DOHH2 (cell line): ENCODE measurements around the gene POU2F2.

Source experiments
- H3F3A ChIP-seq: fragments of 200-600 bp; sonication (generic), shearing (Covaris generic); 2 replicates; pipeline ENCODE4 v1.6.0; 2016; ENCODE audit warnings: antibody characterized with exemption, mild to moderate bottlenecking; ENCODE audit not compliant: control insufficient read depth, insufficient read depth
- H3K27ac ChIP-seq: fragments of 200-600 bp; sonication (generic); 2 replicates; pipeline ENCODE4 v1.5.1; 2014; ENCODE audit warnings: low read depth, mild to moderate bottlenecking, low read length, moderate library complexity
- H3K27me3 ChIP-seq: fragments of 200-600 bp; sonication (generic); 2 replicates; pipeline ENCODE4 v1.6.1; 2014; ENCODE audit warnings: mild to moderate bottlenecking, low read length, mixed read lengths; ENCODE audit not compliant: control insufficient read depth
- H3K36me3 ChIP-seq: fragments of 200-600 bp; sonication (generic); 2 replicates; pipeline ENCODE4 v1.6.1; 2014; ENCODE audit warnings: mild to moderate bottlenecking, low read length, moderate library complexity, mixed read lengths; ENCODE audit not compliant: control insufficient read depth
- H3K4me1 ChIP-seq: fragments of 200-600 bp; sonication (generic); 2 replicates; pipeline ENCODE4 v1.6.1; 2014; ENCODE audit warnings: mild to moderate bottlenecking, low read length, mixed read lengths; ENCODE audit not compliant: control insufficient read depth
- H3K4me2 ChIP-seq: fragments of 200-600 bp; sonication (generic); 2 replicates; pipeline ENCODE4 v1.6.0; 2014; ENCODE audit warnings: mild to moderate bottlenecking, low read length, moderate library complexity
- H3K4me3 ChIP-seq: fragments of 200-600 bp; sonication (generic); 2 replicates; pipeline ENCODE4 v1.5.1; 2014; ENCODE audit warnings: mild to moderate bottlenecking, low read length, mixed read lengths
- H3K79me2 ChIP-seq: fragments of 200-600 bp; sonication (generic); 2 replicates; pipeline ENCODE4 v1.6.1; 2014; ENCODE audit warnings: mild to moderate bottlenecking, low read length, mixed read lengths; ENCODE audit not compliant: control insufficient read depth
- H3K9me2 ChIP-seq: fragments of 200-600 bp; sonication (generic); replicated peaks from 2 replicates; pipeline ENCODE4 v1.6.1; 2014; ENCODE audit warnings: mild to moderate bottlenecking, low read length, mixed read lengths; ENCODE audit not compliant: control insufficient read depth
- H3K9me3 ChIP-seq: fragments of 200-600 bp; sonication (generic); 2 replicates; pipeline ENCODE4 v1.6.1; 2014; ENCODE audit warnings: antibody characterized with exemption, low read length, mixed read lengths; ENCODE audit not compliant: control insufficient read depth, insufficient read depth
- H4K20me1 ChIP-seq: fragments of 200-600 bp; sonication (generic); 2 replicates; pipeline ENCODE4 v1.6.0; 2014; ENCODE audit warnings: low read depth, mild to moderate bottlenecking, antibody characterized with exemption, low read length, moderate library complexity; ENCODE audit not compliant: control insufficient read depth, insufficient read depth
- CTCF ChIP-seq: fragments of 200-600 bp; sonication (generic); IDR thresholded peaks from one replicate; pipeline ENCODE4 v1.5.1; 2014; ENCODE audit warnings: antibody characterized with exemption, mild to moderate bottlenecking, low read depth, low read length; ENCODE audit not compliant: poor library complexity, severe bottlenecking
- EZH2phosphoT487 ChIP-seq: fragments of 200-600 bp; sonication (generic); IDR thresholded peaks from 2 replicates; pipeline ENCODE4 v1.6.1; 2017; ENCODE audit warnings: borderline replicate concordance, mild to moderate bottlenecking, antibody characterized with exemption, low read length, moderate library complexity, mixed read lengths

POU2F2 gene

DNA sequence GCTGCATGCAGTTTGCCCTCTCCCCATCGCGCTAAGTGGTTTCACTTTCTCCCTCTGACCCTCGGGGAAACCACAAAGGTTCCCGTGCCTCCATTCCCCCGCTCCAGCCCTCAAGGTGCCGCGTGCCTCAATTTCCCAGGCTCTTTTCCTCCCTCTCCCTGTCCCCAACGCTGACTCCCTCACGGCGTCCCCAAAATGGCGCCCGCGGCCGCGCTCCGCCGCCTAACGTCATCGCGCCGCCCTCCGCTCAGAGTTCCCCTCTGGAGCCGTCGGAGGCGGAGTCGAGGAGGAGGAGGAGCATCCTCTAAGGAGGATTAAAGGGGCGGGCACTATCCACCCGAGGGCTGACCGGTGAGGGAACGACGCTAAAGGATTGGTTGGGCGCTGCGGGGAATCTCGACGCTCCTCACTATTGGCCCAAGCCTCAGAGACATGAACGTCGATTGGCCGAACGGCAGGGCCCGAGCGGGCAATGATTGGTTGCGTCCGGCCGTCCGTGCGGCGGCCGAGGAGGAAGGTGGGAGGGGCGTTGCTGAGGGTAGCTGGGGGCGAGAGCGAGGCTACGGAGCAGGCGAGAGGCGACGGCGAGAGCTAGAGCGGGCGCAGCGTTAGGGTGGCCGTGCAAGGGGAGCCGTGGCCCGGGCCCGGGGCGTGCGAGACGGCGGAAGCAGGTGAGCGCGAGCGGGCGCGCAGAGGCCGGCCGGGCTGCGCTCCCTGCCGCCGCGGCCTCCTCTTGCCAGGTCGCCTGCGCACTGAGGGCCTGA lies 56.4 kb downstream of the POU2F2 start, which contains the start of gene ZNF574:
ZNF574 (plus strand) TSS at position 551 of the 764 bp plus-strand sequence. CDS start 2,441 bp downstream, outside the sequence.
- TF ChIP-seq CTCF (no peak), EZH2phosphoT487 (no peak)
- Histone ChIP-seq H3K79me2 (peaks cover 55% of the 10 kb centered on the region), H3K9me2 (no peaks in the 10 kb centered on the region), H3K4me1 (peaks cover 20% of the 10 kb centered on the region), H3K27ac (peak within 1 kb of the TSS; percentile 71), H4K20me1 (peaks cover 22% of the 10 kb centered on the region), H3K4me2 (peak within 1 kb of the TSS; percentile 89), H3K9me3 (no peaks in the 10 kb centered on the region), H3K36me3 (peaks cover 44% of the 10 kb centered on the region), H3K4me3 (peak within 1 kb of the TSS; percentile 77), H3F3A (peaks cover 13% of the 10 kb centered on the region), H3K27me3 (no peaks in the 10 kb centered on the region)

DNA sequence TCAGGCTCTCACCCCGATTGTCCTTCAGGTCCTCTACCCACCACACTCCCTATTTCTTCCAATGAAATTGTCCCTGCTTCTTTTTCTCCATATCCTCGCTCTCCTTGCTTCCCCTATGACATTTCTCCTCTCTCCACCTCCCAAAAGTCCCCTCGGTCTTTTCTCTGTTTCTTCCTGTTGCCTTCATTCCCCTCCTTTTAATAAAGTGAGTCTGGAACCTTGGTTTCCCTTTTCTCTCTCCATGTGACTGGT lies 57.0 kb downstream of the POU2F2 start:
- Histone ChIP-seq H3K36me3 (peaks cover 39% of the 10 kb centered on the region), H3K27me3 (no peaks in the 10 kb centered on the region), H3K27ac (peak overlapping the region; percentile 71), H3K4me2 (peak overlapping the region; percentile 82), H4K20me1 (peaks cover 22% of the 10 kb centered on the region), H3K9me3 (no peaks in the 10 kb centered on the region), H3F3A (peaks cover 13% of the 10 kb centered on the region), H3K4me3 (peak overlapping the region; percentile 77), H3K9me2 (no peaks in the 10 kb centered on the region), H3K4me1 (peaks cover 20% of the 10 kb centered on the region), H3K79me2 (peaks cover 50% of the 10 kb centered on the region)
- no peak for TF ChIP-seq CTCF
- TF ChIP-seq EZH2phosphoT487: no peak

GRCh38 chr19:42074513-42075363 lies 57.5 kb downstream of the POU2F2 start:
- Histone ChIP-seq H3K4me3 (peak overlapping the region; percentile 77), H4K20me1 (peaks cover 22% of the 10 kb centered on the region), H3K4me2 (peak overlapping the region; percentile 82), H3K9me2 (no peaks in the 10 kb centered on the region), H3K36me3 (peaks cover 33% of the 10 kb centered on the region), H3K79me2 (peaks cover 45% of the 10 kb centered on the region), H3K27me3 (peaks cover 3% of the 10 kb centered on the region; the same call in 1 of the 2 replicates), H3F3A (peaks cover 13% of the 10 kb centered on the region), H3K9me3 (no peaks in the 10 kb centered on the region), H3K27ac (peak overlapping the region; percentile 71), H3K4me1 (peaks cover 20% of the 10 kb centered on the region)
- TF ChIP-seq CTCF (no peak), EZH2phosphoT487 (no peak)
